ENCODE data around the gene DLX6.

The DLX6 gene

GRCh38 chr7:97011104-97011503 is 5.8 kb downstream of the DLX6 start:
- no peak for DNase-seq (ENCODE audit: low read depth in 3 of 3)

- no peak for DNase-seq (ENCODE audit: low read depth in 3 of 3)
Observed at GRCh38 chr7:97011536-97012364, 6.4 kb downstream of the DLX6 start.

- no peak for DNase-seq (ENCODE audit: low read depth in 3 of 3)
Observed at GRCh38 chr7:97012365-97013133, 7.2 kb downstream of the DLX6 start.

GRCh38 chr7:97013134-97013844 is 7.9 kb downstream of the DLX6 start:
- no peak for DNase-seq (ENCODE audit: low read depth in 3 of 3)

GRCh38 chr7:97013845-97014134 is 8.4 kb downstream of the DLX6 start:
- no peak for DNase-seq (ENCODE audit: low read depth in 3 of 3)

- no peak for DNase-seq (ENCODE audit: low read depth in 3 of 3)
Observed at GRCh38 chr7:97014145-97014750, 8.9 kb downstream of the DLX6 start.

- no peak for DNase-seq (ENCODE audit: low read depth in 3 of 3)
Observed at GRCh38 chr7:97015279-97015678, 9.9 kb downstream of the DLX6 start.

- DNase-seq (ENCODE audit: low read depth in 3 of 3): no peak
Observed at GRCh38 chr7:97015756-97016380, 10.5 kb downstream of the DLX6 start.

- no peak for DNase-seq (ENCODE audit: low read depth in 3 of 3)
Observed at GRCh38 chr7:97016381-97017191, 11.2 kb downstream of the DLX6 start.

- DNase-seq (ENCODE audit: low read depth in 3 of 3): no peak
Observed at GRCh38 chr7:97017192-97018125, 12.1 kb downstream of the DLX6 start.

- DNase-seq (ENCODE audit: low read depth in 3 of 3): no peak
Observed at GRCh38 chr7:97018126-97018601, 12.8 kb downstream of the DLX6 start.

GRCh38 chr7:97018791-97019531 is 13.6 kb downstream of the DLX6 start:
- no peak for DNase-seq (ENCODE audit: low read depth in 3 of 3)

- no peak for DNase-seq (ENCODE audit: low read depth in 3 of 3)
Observed at GRCh38 chr7:97019710-97020225, 14.4 kb downstream of the DLX6 start.

- DNase-seq (ENCODE audit: low read depth in 3 of 3): no peak
Observed at GRCh38 chr7:97020601-97020995, 15.2 kb downstream of the DLX6 start.

- DNase-seq (ENCODE audit: low read depth in 3 of 3): no peak
Observed at GRCh38 chr7:97020996-97021746, 15.8 kb downstream of the DLX6 start.

GRCh38 chr7:97021747-97022490 is 16.6 kb downstream of the DLX6 start:
- no peak for DNase-seq (ENCODE audit: low read depth in 3 of 3)

All from stimulated activated CD4-positive, alpha-beta T cell treated with anti-CD3 and anti-CD28 coated beads, TNF-alpha, amount 100 ng/mL, for 4 hours (primary cell).